ENCODE measurements around the gene ARHGDIB. TPM values are rescaled to one million over a fixed set of nuclear protein-coding genes. Genes with fewer than 3 reads are reported as not detected.
A peak's percentile ranks its signal among the peaks of the same experiment; 100 is the strongest.

ARHGDIB gene
- polyA plus RNA-seq, 3 donors from 2014 or later, result 2,434 to 4,716 (median 2,863) TPM

- no peak for DNase-seq
- H3K27me3 Mint-ChIP-seq (ENCODE audit: low read depth in 3 of 3), result peaks cover 5 to 15% (median 11%) of the 10 kb centered on the region in 3 donors
- H3K36me3 Mint-ChIP-seq, result peaks cover 8 to 20% (median 13%) of the 10 kb centered on the region in 3 donors
- peaks cover 77 to 94% of the 10 kb centered on the region in 2 donors for H3K4me1 Mint-ChIP-seq
- peak overlapping the region; percentile 98 to 100 (median 100) for H3K4me3 Mint-ChIP-seq
- H3K9me3 Mint-ChIP-seq, result peaks cover 0 to 2% (median 0%) of the 10 kb centered on the region in 6 donors
- peak overlapping the region; percentile 94 to 100 (median 98) for H3K27ac Mint-ChIP-seq
Observed at GRCh38 chr12:14959126-14959440, 2.3 kb downstream of the ARHGDIB start.

- Mint-ChIP-seq H3K9me3 (peaks cover 0 to 2% (median 0%) of the 10 kb centered on the region in 6 donors), H3K4me1 (peaks cover 82 to 96% of the 10 kb centered on the region in 2 donors), H3K27me3 (ENCODE audit: low read depth in 3 of 3) (peaks cover 5 to 18% (median 14%) of the 10 kb centered on the region in 3 donors), H3K36me3 (peaks cover 8 to 20% (median 13%) of the 10 kb centered on the region in 3 donors), H3K27ac (peak overlapping the region; percentile 94 to 100 (median 98)), H3K4me3 (peak overlapping the region; percentile 98 to 100 (median 100))
- DNase-seq, result peak in 1 of 3 donors; percentile 32
Observed at GRCh38 chr12:14958361-14959125, 2.9 kb downstream of the ARHGDIB start.

DNA sequence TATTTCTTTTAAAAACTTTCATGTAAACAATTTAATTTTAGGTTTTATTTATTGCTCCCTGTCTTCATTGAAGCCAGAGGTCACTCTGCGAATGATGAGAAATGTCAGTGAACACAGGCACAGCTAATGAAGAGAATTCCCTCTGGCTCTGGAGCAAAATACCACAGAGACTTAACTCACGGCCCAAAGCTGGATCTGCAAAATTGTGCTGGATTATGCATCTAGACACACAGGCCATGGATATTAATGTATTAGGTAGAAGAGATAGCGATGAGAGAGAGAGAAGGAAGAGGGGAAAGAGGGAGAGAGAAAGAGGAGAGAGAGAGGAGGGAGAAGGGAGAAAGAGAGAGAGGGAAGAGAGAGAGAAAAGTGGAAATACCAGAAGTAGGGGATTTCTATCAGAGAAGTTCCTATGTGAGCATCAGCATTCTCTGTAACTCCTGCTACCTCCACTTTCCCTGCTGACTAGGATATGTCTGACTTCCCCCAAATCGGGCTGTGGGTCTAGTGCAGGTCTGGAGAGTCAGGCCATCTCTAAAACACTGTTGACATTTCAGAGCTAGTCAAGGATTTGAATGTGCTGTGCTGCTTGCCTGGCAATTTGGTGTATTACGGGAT is 3.7 kb downstream of the ARHGDIB start:
- Mint-ChIP-seq H3K27me3 (ENCODE audit: low read depth in 3 of 3) (peaks cover 5 to 19% (median 14%) of the 10 kb centered on the region in 3 donors), H3K27ac (peak overlapping the region; percentile 94 to 100 (median 98)), H3K36me3 (peaks cover 8 to 20% (median 13%) of the 10 kb centered on the region in 3 donors), H3K9me3 (peaks cover 0 to 2% (median 0%) of the 10 kb centered on the region in 6 donors), H3K4me1 (peaks cover 85 to 96% of the 10 kb centered on the region in 2 donors), H3K4me3 (peak overlapping the region; percentile 98 to 100 (median 100))
- no peak for DNase-seq

DNA sequence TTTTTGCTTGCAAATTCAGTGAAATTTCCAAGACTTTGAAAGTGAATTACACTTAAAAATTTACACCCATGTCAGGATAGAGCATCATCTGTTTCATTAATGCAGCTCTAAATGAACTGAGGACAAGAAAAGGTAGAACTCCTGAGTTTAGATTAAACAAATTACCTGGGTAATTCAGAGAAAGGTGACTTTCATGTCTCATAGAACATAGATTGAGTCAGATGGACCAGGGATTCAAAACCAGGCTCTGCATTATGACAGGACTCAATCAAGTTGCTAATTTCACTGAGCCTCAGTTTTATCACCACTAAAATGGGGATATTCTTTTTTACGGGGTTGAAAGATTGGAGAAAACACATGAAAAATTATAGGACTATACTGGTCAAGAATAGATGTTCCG is 4.5 kb downstream of the ARHGDIB start:
- DNase-seq, result no peak
- H3K27ac Mint-ChIP-seq, result peak overlapping the region; percentile 94 to 100 (median 98)
- H3K4me1 Mint-ChIP-seq, result peaks cover 87 to 96% of the 10 kb centered on the region in 2 donors
- H3K27me3 Mint-ChIP-seq (ENCODE audit: low read depth in 3 of 3), result peaks cover 5 to 21% (median 14%) of the 10 kb centered on the region in 3 donors
- H3K4me3 Mint-ChIP-seq, result peak overlapping the region; percentile 98 to 100 (median 100)
- H3K36me3 Mint-ChIP-seq, result peaks cover 8 to 24% (median 16%) of the 10 kb centered on the region in 3 donors
- H3K9me3 Mint-ChIP-seq, result peaks cover 0 to 2% (median 0%) of the 10 kb centered on the region in 6 donors

DNA sequence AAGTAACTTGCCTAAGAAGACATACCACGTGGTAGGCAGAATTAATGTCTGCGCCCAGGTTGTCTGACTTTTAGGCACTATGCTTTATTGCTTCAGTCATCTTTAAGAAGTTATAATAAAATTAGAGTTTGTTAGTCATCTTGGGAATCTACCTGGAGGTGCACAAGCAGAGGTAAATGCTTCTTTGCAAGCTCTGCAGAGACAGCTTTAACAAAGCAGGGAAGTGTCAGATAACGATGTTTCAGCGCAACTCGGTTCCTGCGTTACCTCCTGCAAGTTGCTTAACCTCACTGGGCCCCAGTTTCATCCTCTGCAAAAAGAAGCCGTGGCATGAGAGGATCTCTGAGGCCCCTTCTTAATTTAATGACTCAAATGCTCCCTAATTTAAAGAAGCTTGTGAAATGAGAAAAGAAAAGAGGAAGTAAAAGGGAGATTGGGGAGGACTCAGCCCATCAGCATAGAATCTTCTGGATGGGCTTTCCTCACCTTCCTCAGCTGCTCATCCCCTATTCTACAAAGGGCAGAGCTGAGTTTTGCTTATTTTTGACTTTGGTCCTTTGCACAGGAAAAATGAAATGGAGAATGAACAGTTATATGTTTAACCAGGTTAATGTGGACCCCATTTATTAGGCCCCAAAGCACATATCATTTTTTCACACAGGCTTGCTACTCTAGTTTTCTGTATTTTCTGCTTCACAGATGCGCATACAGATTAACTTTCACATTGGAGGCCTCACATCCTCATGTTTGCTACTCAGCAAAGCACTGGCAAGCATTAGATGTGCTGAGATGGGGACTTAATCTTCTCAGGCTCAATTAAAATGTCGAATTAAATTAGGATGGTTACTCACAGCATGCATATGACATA is 5.1 kb downstream of the ARHGDIB start:
- peaks cover 4 to 20% (median 17%) of the 10 kb centered on the region in 3 donors for H3K27me3 Mint-ChIP-seq (ENCODE audit: low read depth in 3 of 3)

DNA sequence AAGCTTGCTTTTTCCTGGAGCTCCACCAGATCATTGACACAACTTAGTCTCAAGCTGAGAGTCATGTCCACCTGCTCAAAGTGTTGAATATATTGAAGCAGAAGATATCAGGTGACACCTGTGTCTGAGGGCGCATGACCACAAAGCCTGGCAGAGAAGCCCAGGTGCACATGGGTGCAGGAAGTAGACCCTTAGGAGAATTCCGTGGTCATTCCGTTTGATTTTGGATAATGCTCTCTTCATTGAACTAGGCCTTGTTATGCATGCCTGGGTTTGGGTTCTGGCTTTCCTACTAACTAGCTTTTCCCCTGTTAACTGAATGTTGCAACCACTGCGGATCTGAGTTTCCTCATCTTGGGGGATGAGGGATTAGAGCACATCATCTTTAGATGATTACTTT is 7.1 kb downstream of the ARHGDIB start:
- Mint-ChIP-seq H3K4me1 (peaks cover 96 to 100% of the 10 kb centered on the region in 2 donors), H3K9me3 (no peaks in the 10 kb centered on the region), H3K4me3 (peak overlapping the region; percentile 47 to 87 (median 65)), H3K27ac (peak overlapping the region; percentile 94 to 99 (median 98)), H3K27me3 (ENCODE audit: low read depth in 3 of 3) (peaks cover 2 to 11% (median 10%) of the 10 kb centered on the region in 3 donors), H3K36me3 (peaks cover 14 to 26% (median 19%) of the 10 kb centered on the region in 3 donors)
- no peak for DNase-seq

More for the DNA sequence above, 5.1 kb downstream of the ARHGDIB start:
- peaks cover 8 to 24% (median 16%) of the 10 kb centered on the region in 3 donors for H3K36me3 Mint-ChIP-seq
- peak overlapping the region; percentile 98 to 100 (median 100) for H3K4me3 Mint-ChIP-seq
- peaks cover 0 to under 1% (median 0%) of the 10 kb centered on the region in 6 donors for H3K9me3 Mint-ChIP-seq
- peak in 1 of 3 donors; percentile 33 for DNase-seq
- peaks cover 88 to 97% of the 10 kb centered on the region in 2 donors for H3K4me1 Mint-ChIP-seq
- peak overlapping the region; percentile 94 to 100 (median 98) for H3K27ac Mint-ChIP-seq

DNA sequence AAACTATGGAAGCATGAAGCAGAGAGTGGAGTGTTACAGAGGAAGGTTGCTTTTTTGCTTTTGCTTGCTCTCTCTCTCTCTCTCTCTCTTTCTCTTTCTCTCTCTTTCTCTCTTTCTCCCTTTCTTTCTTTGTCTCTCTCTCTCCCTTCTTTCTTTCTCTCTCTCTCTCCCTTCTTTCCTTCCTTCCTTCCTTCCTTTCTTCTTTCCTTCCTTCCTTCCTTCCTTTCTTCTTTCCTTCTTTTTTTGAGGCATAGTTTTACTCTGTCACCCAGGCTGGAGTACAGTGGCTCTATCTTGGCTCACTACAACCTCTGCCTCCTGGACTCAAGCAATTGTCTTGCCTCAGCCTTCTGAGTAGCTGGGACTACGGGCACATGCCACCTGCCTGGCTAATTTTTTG is 7.6 kb downstream of the ARHGDIB start:
- no peak for DNase-seq
- peak overlapping the region; percentile 94 to 99 (median 98) for H3K27ac Mint-ChIP-seq
- H3K27me3 Mint-ChIP-seq (ENCODE audit: low read depth in 3 of 3), result peaks cover 2 to 14% (median 11%) of the 10 kb centered on the region in 3 donors
- peak overlapping the region; percentile 47 to 87 (median 65) for H3K4me3 Mint-ChIP-seq
- peaks cover 16 to 28% (median 23%) of the 10 kb centered on the region in 3 donors for H3K36me3 Mint-ChIP-seq
- peaks cover 96 to 100% of the 10 kb centered on the region in 2 donors for H3K4me1 Mint-ChIP-seq
- H3K9me3 Mint-ChIP-seq, result no peaks in the 10 kb centered on the region

- H3K27ac Mint-ChIP-seq, result peak overlapping the region; percentile 94 to 99 (median 98)
- peaks cover 96 to 100% of the 10 kb centered on the region in 2 donors for H3K4me1 Mint-ChIP-seq
- H3K9me3 Mint-ChIP-seq, result no peaks in the 10 kb centered on the region
- peak; percentile 66 to 78 (median 76) for DNase-seq
- H3K27me3 Mint-ChIP-seq (ENCODE audit: low read depth in 3 of 3), result peaks cover 4 to 15% (median 13%) of the 10 kb centered on the region in 3 donors
- peaks cover 20 to 29% (median 25%) of the 10 kb centered on the region in 3 donors for H3K36me3 Mint-ChIP-seq
- H3K4me3 Mint-ChIP-seq, result peak overlapping the region; percentile 74 to 87 (median 79)
Observed at GRCh38 chr12:14952299-14952921, 9.0 kb downstream of the ARHGDIB start.

DNA sequence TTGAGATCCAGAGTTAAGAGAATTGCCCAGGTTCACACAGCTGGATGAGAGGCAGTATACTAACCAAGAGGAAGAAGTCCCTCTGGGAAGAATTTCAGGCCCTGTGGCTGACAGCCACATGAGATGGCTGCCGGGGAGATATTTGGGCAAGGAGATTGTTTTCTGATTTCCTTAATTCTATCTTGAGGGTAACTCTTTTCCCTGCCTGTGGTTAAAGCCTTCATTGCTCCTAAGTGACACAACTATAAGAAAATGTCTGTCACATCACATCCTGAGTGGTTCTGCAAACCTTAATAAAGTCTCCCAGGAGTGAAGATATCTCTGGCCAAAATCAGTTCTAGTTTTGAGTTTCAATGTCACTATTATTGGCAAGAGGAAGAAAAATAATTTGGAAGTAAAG is 9.6 kb downstream of the ARHGDIB start:
- Mint-ChIP-seq H3K4me3 (peak overlapping the region; percentile 74 to 87 (median 79)), H3K27me3 (ENCODE audit: low read depth in 3 of 3) (peaks cover 4 to 15% (median 13%) of the 10 kb centered on the region in 3 donors), H3K4me1 (peaks cover 94 to 100% of the 10 kb centered on the region in 2 donors), H3K27ac (peak overlapping the region; percentile 94 to 99 (median 98)), H3K36me3 (peaks cover 24 to 34% (median 31%) of the 10 kb centered on the region in 3 donors), H3K9me3 (no peaks in the 10 kb centered on the region)
- no peak for DNase-seq

- H3K9me3 Mint-ChIP-seq, result no peaks in the 10 kb centered on the region
- DNase-seq, result no peak
- H3K4me3 Mint-ChIP-seq, result peak overlapping the region; percentile 12 to 87 (median 75)
- H3K27ac Mint-ChIP-seq, result peak overlapping the region; percentile 94 to 99 (median 98)
- H3K36me3 Mint-ChIP-seq, result peaks cover 28 to 41% (median 37%) of the 10 kb centered on the region in 3 donors
- peaks cover 4 to 15% (median 13%) of the 10 kb centered on the region in 3 donors for H3K27me3 Mint-ChIP-seq (ENCODE audit: low read depth in 3 of 3)
- peaks cover 93 to 100% of the 10 kb centered on the region in 2 donors for H3K4me1 Mint-ChIP-seq
Observed at GRCh38 chr12:14950982-14951746, 10.2 kb downstream of the ARHGDIB start.

- H3K4me1 Mint-ChIP-seq, result peaks cover 89 to 97% of the 10 kb centered on the region in 2 donors
- DNase-seq, result no peak
- peaks cover 4 to 15% (median 13%) of the 10 kb centered on the region in 3 donors for H3K27me3 Mint-ChIP-seq (ENCODE audit: low read depth in 3 of 3)
- H3K27ac Mint-ChIP-seq, result peak overlapping the region; percentile 94 to 99 (median 98)
- H3K36me3 Mint-ChIP-seq, result peaks cover 35 to 46% (median 44%) of the 10 kb centered on the region in 3 donors
- no peaks in the 10 kb centered on the region for H3K9me3 Mint-ChIP-seq
- H3K4me3 Mint-ChIP-seq, result peak overlapping the region; percentile 0 to 87 (median 14)
Observed at GRCh38 chr12:14950421-14950820, 11.0 kb downstream of the ARHGDIB start.

GRCh38 chr12:14949631-14950030 is 11.8 kb downstream of the ARHGDIB start:
- no peak for DNase-seq
- peaks cover 86 to 97% of the 10 kb centered on the region in 2 donors for H3K4me1 Mint-ChIP-seq
- H3K36me3 Mint-ChIP-seq, result peaks cover 38 to 54% (median 52%) of the 10 kb centered on the region in 3 donors
- H3K27me3 Mint-ChIP-seq (ENCODE audit: low read depth in 3 of 3), result peaks cover 4 to 15% (median 13%) of the 10 kb centered on the region in 3 donors
- H3K9me3 Mint-ChIP-seq, result no peaks in the 10 kb centered on the region
- peak overlapping the region; percentile 94 to 99 (median 98) for H3K27ac Mint-ChIP-seq
- H3K4me3 Mint-ChIP-seq, result peak overlapping the region in 4 of 5 donors; percentile 40 to 87 (median 78)
